NCI-H460 (cell line): ENCODE measurements around the gene PLSCR5. TPM values are rescaled to one million over a fixed set of nuclear protein-coding genes. Genes with fewer than 3 reads are reported as not detected.

ENCODE experiments used
- DNase-seq: peaks from one replicate; pipeline ENCODE4 v3.0.0-alpha.2; 2016; ENCODE audit warnings: low read depth; ENCODE audit errors: extremely low read depth
- small RNA-seq, 2 experiments: library from RNA; depleted of rRNA; stranded (forward); fragments of <200 nt; gene quantifications; one replicate each; pipeline ENCODE3, GENCODE V24; 2014
- total RNA-seq: library from RNA; depleted of rRNA; stranded (reverse); fragments of >200 nt; shearing (Covaris generic); gene quantifications from 2 replicates; pipeline ENCODE4 v1.2.3, GENCODE V29; 2014; rRNA removed

The PLSCR5 gene
- total RNA-seq, 1 experiment from 2014 or later = not detected

GRCh38 chr3:146544929-146545528 is 60.1 kb downstream of the PLSCR5 start:
- DNase-seq = no peak

- peak; percentile 81 for DNase-seq
Measured at GRCh38 chr3:146544002-146544928, 60.9 kb downstream of the PLSCR5 start, which contains the start of gene PLSCR1. Gene PLSCR1, minus strand, starts transcription at chr3:146544607. Its CDS starts 8,055 bp downstream, at chr3:146536552.

DNA sequence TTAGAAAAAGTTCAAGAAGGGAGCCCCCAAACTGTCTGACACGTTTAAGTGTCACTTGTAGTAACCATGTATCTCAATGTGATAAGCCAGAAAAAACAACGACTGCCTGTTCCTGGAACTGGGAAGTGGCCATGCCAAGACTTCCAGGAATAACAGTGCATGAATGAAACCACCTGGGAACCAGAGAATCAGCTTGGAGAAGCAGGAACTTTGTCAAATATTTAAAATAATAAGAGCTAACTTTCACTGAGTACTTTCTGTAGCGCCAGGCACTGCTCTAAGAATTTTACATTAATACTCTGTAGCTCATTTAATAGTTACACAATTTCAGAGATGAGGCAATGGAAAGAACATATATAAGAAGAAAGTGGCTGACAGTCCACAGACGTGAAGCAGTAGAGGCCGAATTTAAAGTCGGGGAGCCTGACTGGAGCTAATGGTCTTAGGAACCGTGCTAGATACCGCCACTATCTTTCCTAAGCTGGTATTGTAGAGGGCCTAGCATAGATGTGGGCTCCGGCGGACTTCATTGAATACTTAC is 61.6 kb downstream of the PLSCR5 start:
- DNase-seq = no peak

GRCh38 chr3:146542978-146543377 is 62.2 kb downstream of the PLSCR5 start:
- DNase-seq = no peak

DNA sequence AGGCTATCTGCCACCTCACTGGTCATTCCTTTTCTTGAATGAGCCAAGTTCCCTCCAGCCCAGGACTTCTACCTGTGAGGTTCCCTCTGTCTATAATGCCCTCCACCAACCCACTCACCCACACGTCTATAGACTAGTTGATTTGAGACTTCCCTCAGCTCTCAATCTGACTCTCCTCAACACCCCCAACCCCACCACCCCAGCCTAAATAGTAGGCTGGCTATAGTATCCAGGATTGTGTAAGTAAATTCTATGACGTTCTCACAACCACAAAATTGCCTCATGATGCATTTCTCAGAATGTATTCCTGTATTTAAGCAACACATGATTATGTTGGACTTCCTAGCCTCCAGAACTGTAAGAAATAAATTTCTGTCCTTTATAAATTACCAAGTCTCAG is 63.0 kb downstream of the PLSCR5 start:
- no peak for DNase-seq

GRCh38 chr3:146540978-146541377 is 64.2 kb downstream of the PLSCR5 start:
- DNase-seq = no peak

GRCh38 chr3:146540236-146540635 is 64.9 kb downstream of the PLSCR5 start:
- DNase-seq = no peak

DNA sequence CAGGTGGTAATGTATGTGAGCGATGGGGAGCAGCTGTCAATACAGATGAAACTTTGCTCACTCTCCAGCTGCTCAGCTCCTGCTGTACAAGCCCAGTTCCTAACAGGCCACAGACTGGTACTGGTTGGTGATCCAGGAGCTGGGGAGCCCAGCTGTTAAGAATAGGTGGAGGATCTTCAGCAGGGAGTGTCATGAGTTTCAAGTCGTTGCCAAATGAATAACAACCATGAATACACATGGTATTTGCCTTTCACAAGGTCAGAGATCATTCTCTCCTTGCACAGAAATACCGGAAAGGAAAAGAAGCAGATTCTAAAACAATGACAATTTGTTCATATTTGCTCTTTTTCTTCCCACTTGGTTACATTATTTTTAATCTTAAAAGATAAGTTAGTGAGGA is 65.8 kb downstream of the PLSCR5 start:
- DNase-seq = no peak

DNA sequence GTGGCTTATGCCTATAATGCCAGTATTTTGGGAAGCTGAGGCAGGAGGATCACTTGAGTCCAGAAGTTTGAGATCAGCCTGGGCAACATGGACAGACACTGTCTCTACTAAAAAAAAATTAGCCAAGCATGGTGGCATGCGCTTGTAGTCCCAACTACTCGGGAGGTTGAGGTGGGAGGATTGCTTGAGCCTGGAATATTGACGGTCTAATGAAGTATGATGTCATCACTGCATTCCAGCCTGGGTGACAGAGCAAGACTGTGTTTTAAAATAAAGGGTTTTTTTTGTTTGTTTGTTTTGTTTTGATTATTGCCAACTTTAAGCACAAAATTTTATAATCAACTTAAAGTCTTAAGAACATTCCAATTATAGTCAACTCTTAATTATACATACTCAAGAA is 67.5 kb downstream of the PLSCR5 start:
- no peak for DNase-seq

- no peak for DNase-seq
Measured at GRCh38 chr3:146536681-146537080, 68.5 kb downstream of the PLSCR5 start.

Small RNAs within 50 kb of the gene (small RNA-seq; reads per million reads assigned to genes)
- 0 reads per million in 2 experiments for gene RNU6-428P

Other genes with a start within 250 kb of the PLSCR5 start
- 0.43 TPM in 1 of 2 replicates, not detected in the other for gene PLSCR2, start 135.8 kb downstream of the PLSCR5 start, total RNA-seq
- 21.1 and 25.0 TPM in 2 replicates for gene PLSCR1, start 60.7 kb downstream of the PLSCR5 start, total RNA-seq